AG09309 (cell line): ENCODE results near the gene RAB5B.
A peak's percentile ranks its signal among the peaks of the same experiment; 100 is the strongest.
"Not testable (repeated sequence)": the region's sequence is repeated elsewhere in the genome, so short reads cannot be mapped to it uniquely, and the experiment has no call there.

Experiments
- DNase-seq: peaks from one replicate; pipeline ENCODE4 v3.0.0-alpha.2; 2010; ENCODE audit warnings: low read depth
- H3K4me3 ChIP-seq: 2 replicates; pipeline ENCODE4 v1.5.1; 2011; ENCODE audit warnings: mild to moderate bottlenecking, low read depth, low read length, moderate library complexity; ENCODE audit not compliant: control insufficient read depth
- CTCF ChIP-seq: IDR thresholded peaks from 2 replicates; pipeline ENCODE4 v1.5.1; 2011; ENCODE audit warnings: mild to moderate bottlenecking, low read depth, low read length, inconsistent platforms; ENCODE audit not compliant: insufficient read depth, control insufficient read depth; ENCODE audit errors: missing control alignments

RAB5B gene

GRCh38 chr12:55972456-55972855, 1.4 kb upstream of the RAB5B start:
- no peak for DNase-seq
- no peak for TF ChIP-seq CTCF
- peak overlapping the region; percentile 79 for H3K4me3 ChIP-seq

- TF ChIP-seq CTCF: no peak
- no peak for DNase-seq
- H3K4me3 ChIP-seq: peak overlapping the region; percentile 79
Measured at GRCh38 chr12:55972911-55973598, 823 bp upstream of the RAB5B start.

GRCh38 chr12:55974308-55974730, 441 bp downstream of the RAB5B start:
- H3K4me3 ChIP-seq: peak overlapping the region; percentile 84
- TF ChIP-seq CTCF: no peak
- DNase-seq: no peak

- no peak overlapping the region for H3K4me3 ChIP-seq
- DNase-seq: no peak
- no peak for TF ChIP-seq CTCF
Measured at GRCh38 chr12:55978393-55978792, 4.5 kb downstream of the RAB5B start.

GRCh38 chr12:55979069-55979468, 5.2 kb downstream of the RAB5B start:
- DNase-seq: no peak
- TF ChIP-seq CTCF: no peak
- H3K4me3 ChIP-seq: no peak overlapping the region

GRCh38 chr12:55981882-55982281, 8.0 kb downstream of the RAB5B start:
- not testable (repeated sequence) for DNase-seq

GRCh38 chr12:55982319-55982936, 8.6 kb downstream of the RAB5B start:
- TF ChIP-seq CTCF: no peak
- H3K4me3 ChIP-seq: no peak overlapping the region
- no peak for DNase-seq

More at GRCh38 chr12:55981882-55982281, 8.0 kb downstream of the RAB5B start:
- H3K4me3 ChIP-seq: not testable (repeated sequence)
